Measurements from ENCODE around the gene PCDHGA8.
"Not testable (repeated sequence)": the region's sequence is repeated elsewhere in the genome, so short reads cannot be mapped to it uniquely, and the experiment has no call there.

PCDHGA8 gene

GRCh38 chr5:141403387-141403786 lies 11.0 kb downstream of the PCDHGA8 start:
- DNase-seq (ENCODE audit: low read depth), result no peak

- DNase-seq (ENCODE audit: low read depth), result peak; percentile 41
Measured at GRCh38 chr5:141407790-141408505, 15.5 kb downstream of the PCDHGA8 start, which contains the start of gene PCDHGB6. Gene PCDHGB6, plus strand, starts transcription at chr5:141408021. Its CDS starts 182 bp downstream, at chr5:141408203.

DNA sequence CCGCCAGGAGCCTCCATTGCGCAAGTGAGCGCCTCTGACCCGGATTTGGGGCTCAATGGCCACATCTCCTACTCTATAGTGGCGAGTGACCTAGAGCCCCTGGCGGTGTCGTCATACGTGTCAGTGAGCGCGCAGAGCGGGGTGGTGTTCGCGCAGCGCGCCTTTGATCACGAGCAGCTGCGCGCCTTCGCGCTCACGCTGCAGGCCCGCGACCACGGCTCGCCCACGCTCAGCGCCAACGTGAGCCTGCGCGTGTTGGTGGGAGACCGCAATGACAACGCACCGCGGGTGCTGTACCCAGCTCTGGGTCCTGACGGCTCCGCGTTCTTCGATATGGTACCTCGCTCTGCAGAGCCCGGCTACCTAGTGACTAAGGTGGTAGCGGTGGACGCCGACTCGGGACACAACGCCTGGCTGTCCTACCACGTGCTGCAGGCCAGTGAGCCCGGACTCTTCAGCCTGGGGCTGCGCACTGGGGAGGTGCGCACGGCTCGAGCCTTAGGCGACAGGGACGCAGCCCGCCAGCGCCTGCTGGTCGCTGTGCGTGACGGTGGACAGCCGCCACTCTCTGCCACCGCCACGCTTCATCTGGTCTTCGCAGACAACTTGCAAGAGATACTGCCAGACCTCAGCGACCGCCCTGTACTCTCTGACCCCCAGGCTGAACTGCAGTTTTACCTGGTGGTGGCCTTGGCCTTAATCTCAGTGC lies 17.3 kb downstream of the PCDHGA8 start:
- no peak for DNase-seq (ENCODE audit: low read depth)

DNA sequence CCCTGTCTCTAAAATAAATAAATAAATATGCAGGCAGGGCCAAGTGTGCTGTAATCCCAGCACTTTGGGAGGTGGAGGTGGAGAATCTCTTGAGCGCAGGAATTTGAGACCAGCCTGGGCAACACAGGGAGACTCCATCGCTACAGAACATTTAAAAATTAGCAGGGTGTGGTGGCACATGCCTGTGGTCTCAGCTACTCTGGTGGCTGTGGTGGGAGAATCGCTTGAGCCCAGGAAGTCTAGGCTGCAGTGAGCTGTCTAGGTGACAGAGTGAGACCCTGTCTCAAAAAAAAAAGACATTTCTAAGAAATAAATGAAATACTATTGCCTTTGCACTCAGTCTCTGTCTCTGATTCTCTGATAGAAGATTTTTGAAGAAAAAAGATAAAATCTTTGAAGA lies 19.1 kb downstream of the PCDHGA8 start:
- no peak for DNase-seq (ENCODE audit: low read depth)

- peak; percentile 74 for DNase-seq (ENCODE audit: low read depth)
Measured at GRCh38 chr5:141412854-141413539, 20.6 kb downstream of the PCDHGA8 start, which contains the start of gene PCDHGA10. Gene PCDHGA10, plus strand, starts transcription at chr5:141412987. Its CDS starts 189 bp downstream, at chr5:141413176.

GRCh38 chr5:141413540-141414069 lies 21.2 kb downstream of the PCDHGA8 start:
- no peak for DNase-seq (ENCODE audit: low read depth)

- not testable (repeated sequence) for DNase-seq (ENCODE audit: low read depth)
Measured at GRCh38 chr5:141414548-141415274, 22.3 kb downstream of the PCDHGA8 start.

- not testable (repeated sequence) for DNase-seq (ENCODE audit: low read depth)
Measured at GRCh38 chr5:141415275-141415618, 22.8 kb downstream of the PCDHGA8 start.

GRCh38 chr5:141417494-141418172 lies 25.2 kb downstream of the PCDHGA8 start, which contains the start of gene PCDHGB7:
Gene PCDHGB7, plus strand, starts transcription at chr5:141417677. Its CDS starts 183 bp downstream, at chr5:141417860.
- DNase-seq (ENCODE audit: low read depth), result peak; percentile 85

DNA sequence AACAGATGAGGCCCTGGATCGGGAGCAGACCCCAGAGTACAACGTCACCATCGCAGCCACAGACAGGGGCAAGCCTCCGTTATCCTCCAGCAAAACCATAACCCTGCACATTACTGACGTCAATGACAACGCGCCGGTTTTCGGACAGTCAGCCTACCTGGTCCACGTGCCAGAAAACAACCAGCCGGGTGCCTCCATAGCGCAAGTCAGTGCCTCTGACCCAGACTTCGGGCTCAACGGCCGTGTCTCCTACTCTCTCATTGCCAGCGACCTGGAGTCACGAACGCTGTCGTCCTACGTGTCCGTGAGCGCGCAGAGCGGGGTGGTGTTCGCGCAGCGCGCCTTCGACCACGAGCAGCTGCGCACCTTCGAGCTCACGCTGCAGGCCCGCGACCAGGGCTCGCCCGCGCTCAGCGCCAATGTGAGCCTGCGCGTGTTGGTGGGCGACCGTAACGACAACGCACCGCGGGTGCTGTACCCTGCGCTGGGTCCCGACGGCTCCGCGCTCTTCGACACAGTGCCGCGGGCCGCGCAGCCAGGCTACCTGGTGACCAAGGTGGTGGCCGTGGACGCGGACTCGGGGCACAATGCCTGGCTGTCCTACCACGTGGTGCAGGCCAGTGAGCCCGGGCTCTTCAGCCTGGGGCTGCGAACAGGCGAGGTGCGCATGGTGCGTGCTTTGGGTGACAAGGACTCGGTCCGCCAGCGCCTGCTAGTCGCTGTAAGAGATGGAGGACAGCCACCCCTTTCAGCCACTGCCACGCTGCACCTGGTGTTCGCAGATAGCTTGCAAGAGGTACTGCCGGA lies 26.8 kb downstream of the PCDHGA8 start:
- DNase-seq (ENCODE audit: low read depth), result no peak

DNA sequence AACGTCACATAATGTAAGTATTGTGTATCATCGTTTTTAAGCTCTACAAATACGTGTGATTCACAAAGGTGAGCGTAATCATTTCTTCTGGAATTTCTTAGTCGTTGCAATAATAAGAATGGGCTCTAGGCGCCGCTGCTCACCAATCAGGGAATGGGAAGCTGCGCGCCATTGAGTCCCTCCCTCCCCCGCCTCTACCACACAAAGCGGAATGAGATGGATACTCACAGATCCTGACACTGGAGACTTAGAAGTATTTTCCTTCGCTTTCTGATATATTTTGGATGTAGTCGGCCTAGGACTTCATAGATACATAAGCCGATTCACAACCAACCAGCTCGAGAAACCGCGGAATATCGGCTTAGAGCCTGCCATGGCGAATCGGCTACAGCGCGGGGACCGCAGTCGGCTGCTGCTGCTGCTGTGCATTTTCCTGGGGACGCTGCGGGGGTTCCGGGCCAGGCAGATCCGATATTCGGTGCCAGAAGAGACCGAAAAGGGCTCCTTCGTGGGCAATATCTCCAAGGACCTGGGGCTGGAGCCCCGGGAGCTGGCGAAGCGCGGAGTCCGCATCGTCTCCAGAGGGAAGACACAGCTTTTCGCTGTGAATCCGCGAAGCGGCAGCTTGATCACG lies 28.5 kb downstream of the PCDHGA8 start, which contains the start of gene PCDHGA11:
TSS of gene PCDHGA11 (plus strand) at position 197 of the 634 bp plus-strand sequence. CDS start at position 374, 177 bp downstream.
- peak; percentile 68 for DNase-seq (ENCODE audit: low read depth)

- no peak for DNase-seq (ENCODE audit: low read depth)
Measured at GRCh38 chr5:141421489-141421855, 29.0 kb downstream of the PCDHGA8 start.

DNA sequence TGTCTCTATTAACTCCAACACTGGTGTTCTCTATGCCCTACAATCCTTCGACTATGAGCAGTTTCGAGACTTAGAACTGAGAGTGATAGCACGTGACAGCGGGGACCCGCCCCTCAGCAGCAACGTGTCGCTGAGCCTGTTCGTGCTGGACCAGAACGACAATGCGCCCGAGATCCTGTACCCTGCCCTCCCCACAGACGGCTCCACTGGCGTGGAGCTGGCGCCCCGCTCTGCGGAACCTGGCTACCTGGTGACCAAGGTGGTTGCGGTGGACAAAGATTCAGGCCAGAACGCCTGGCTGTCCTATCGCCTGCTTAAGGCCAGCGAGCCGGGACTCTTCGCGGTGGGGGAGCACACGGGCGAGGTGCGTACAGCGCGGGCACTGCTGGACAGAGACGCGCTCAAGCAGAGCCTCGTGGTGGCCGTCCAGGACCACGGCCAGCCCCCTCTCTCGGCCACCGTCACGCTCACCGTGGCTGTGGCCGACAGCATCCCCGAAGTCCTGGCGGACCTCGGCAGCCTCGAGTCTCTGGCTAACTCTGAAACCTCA lies 30.4 kb downstream of the PCDHGA8 start:
- DNase-seq (ENCODE audit: low read depth), result no peak

DNA sequence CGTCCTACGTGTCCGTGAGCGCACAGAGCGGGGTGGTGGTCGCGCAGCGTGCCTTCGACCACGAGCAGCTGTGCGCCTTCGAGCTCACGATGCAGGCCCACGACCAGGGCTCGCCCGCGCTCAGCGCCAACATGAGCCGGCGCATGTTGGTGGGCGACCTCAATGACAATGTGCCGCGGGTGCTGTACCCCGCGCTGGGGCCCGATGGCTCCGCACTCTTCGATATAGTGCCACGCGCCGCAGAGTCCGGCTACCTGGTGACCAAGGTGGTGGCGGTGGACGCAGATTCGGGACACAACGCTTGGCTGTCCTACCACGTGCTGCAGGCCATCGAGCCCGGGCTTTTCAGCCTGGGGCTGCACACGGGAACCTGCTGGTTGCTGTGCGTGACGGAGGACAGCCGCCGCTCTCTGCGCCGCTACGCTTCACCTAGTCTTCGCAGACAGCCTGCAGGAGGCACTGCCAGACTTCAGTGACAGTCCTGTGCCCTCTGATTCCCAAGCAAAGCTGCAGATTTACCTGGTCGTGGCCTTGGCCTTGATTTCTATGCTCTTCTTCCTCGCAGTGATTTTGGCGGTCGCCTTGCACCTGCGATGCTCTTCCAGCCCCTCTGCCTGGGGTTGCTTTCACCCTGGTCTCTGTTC lies 35.5 kb downstream of the PCDHGA8 start:
- no peak for DNase-seq (ENCODE audit: low read depth)

- peak; percentile 86 for DNase-seq (ENCODE audit: low read depth)
Measured at GRCh38 chr5:141430332-141431113, 38.1 kb downstream of the PCDHGA8 start, which contains the start of gene PCDHGA12. Gene PCDHGA12, plus strand, starts transcription at chr5:141430507. Its CDS starts 253 bp downstream, at chr5:141430760.

GRCh38 chr5:141431286-141431685 lies 38.9 kb downstream of the PCDHGA8 start:
- DNase-seq (ENCODE audit: low read depth), result peak; percentile 34

- DNase-seq (ENCODE audit: low read depth), result not testable (repeated sequence)
Measured at GRCh38 chr5:141432308-141432707, 39.9 kb downstream of the PCDHGA8 start.

DNA sequence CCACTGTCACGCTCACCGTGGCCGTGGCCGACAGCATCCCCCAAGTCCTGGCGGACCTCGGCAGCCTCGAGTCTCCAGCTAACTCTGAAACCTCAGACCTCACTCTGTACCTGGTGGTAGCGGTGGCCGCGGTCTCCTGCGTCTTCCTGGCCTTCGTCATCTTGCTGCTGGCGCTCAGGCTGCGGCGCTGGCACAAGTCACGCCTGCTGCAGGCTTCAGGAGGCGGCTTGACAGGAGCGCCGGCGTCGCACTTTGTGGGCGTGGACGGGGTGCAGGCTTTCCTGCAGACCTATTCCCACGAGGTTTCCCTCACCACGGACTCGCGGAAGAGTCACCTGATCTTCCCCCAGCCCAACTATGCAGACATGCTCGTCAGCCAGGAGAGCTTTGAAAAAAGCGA lies 40.3 kb downstream of the PCDHGA8 start:
- DNase-seq (ENCODE audit: low read depth), result not testable (repeated sequence)

Data from iris pigment epithelial cell (primary cell).